ENCODE data around the gene TSPO.

DNA sequence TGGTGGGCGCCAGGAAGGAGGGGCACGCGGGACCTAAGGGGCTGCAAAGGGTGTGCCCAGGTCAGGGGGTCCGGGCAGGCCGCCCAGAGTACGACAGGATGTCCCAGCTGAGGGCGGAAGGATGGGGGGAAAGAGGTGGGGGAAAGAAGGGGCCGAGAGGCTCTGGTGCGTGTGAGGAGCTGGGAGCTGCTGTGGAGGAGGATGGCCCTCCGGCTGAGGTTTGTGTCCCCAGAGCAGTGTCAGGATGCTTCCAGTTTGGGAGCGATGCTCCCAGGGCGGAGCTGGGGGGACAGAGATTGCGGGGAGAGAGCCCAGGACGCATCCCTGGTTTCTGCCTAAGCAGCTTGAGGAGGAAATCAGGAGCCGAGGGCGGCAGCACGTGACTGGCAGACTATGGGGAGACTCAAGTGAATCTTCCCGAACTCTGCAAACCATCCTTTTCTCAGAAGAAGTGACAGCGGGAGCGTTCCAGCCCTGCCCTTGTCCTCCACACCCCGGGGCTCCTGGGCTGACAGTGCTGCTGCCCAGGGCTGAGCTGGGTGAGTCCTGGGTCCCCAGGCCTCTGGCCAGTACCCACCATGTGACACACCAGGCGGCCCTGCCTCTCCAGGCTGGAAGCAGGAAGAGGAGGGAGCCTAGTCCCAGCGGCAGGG, 55.3 kb downstream of the TSPO start:
- TF ChIP-seq POLR2AphosphoS5 (IDR thresholded peaks at IDR 0.05) = no peak
- TF ChIP-seq, protein P1, sequence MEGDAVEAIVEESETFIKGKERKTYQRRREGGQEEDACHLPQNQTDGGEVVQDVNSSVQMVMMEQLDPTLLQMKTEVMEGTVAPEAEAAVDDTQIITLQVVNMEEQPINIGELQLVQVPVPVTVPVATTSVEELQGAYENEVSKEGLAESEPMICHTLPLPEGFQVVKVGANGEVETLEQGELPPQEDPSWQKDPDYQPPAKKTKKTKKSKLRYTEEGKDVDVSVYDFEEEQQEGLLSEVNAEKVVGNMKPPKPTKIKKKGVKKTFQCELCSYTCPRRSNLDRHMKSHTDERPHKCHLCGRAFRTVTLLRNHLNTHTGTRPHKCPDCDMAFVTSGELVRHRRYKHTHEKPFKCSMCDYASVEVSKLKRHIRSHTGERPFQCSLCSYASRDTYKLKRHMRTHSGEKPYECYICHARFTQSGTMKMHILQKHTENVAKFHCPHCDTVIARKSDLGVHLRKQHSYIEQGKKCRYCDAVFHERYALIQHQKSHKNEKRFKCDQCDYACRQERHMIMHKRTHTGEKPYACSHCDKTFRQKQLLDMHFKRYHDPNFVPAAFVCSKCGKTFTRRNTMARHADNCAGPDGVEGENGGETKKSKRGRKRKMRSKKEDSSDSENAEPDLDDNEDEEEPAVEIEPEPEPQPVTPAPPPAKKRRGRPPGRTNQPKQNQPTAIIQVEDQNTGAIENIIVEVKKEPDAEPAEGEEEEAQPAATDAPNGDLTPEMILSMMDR (IDR thresholded peaks at IDR 0.05) = no peak
